HT-29 (cell line): ENCODE measurements around the gene IQGAP1. TPM values are rescaled to one million over a fixed set of nuclear protein-coding genes. Genes with fewer than 3 reads are reported as not detected.

Experiments used
- DNase-seq: peaks from one replicate; pipeline ENCODE4 v3.0.0-alpha.2; 2015; ENCODE audit warnings: low spot score
- total RNA-seq: library from RNA; depleted of rRNA; stranded (reverse); fragments of >200 nt; shearing (Covaris generic); gene quantifications from 2 replicates; pipeline ENCODE4 v1.2.3, GENCODE V29; 2014

Gene IQGAP1
- total RNA-seq, 1 experiment from 2014 or later = 100 TPM

GRCh38 chr15:90441027-90441426 lies 53.0 kb downstream of the IQGAP1 start:
- DNase-seq = no peak

GRCh38 chr15:90442423-90442822 lies 54.4 kb downstream of the IQGAP1 start:
- no peak for DNase-seq

GRCh38 chr15:90449206-90449735 lies 61.2 kb downstream of the IQGAP1 start:
- no peak for DNase-seq

DNA sequence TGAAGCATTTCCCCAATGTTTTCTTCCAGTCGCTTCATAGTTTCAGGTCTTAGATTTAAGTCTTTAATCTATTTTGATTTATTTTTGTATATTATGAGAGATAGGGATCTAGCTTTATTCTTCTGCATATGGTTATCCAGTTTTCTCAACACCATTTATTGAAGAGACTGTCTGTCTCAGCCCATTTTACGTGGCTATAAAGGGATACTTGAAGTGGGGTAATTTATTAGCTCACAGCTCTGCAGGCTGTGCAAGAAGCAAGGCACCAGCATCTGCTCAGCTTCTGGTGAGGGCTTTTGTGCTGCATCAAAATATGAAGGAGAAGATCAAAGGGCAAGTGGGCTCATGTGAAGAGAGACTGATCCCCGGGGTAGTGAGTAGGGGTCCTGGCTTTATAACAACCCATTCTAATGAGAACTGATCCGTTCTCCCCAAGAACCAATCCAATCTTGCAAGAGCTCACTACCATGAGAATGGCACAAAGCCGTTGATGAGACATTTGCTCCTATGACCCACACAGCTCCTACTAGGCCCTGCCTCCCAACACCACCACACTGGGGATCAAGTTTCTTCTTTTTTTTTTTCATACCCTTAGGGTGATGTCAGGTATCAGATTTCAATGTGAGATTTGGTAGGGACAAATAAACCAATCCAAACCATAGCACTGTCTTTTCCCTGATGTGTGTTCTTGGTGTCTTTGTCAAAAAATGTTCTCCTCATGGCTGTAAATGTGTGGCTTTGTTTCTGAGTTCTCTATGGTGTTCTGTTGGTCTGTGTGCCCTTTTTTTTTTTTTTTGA lies 63.2 kb downstream of the IQGAP1 start:
- DNase-seq = no peak

DNA sequence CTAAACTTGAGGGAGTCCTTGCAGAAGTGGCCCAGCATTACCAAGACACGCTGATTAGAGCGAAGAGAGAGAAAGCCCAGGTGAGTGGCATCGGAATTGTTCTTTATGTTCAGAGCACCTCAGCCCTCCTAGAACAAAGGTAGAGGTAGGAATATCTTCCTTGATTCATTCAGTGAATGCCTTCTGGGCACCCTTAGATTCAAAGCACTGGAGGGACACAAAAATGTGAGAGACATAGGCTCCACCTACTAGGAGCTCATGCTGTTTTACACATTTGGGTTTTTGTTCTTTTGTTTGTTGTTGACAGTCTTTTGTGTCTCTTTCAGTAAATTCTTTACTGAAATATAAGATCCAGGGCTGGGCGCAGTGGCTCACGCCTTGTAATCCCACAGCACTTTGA lies 68.2 kb downstream of the IQGAP1 start:
- no peak for DNase-seq

- DNase-seq = no peak
Measured at GRCh38 chr15:90458061-90458460, 70.0 kb downstream of the IQGAP1 start.

GRCh38 chr15:90459368-90459767 lies 71.3 kb downstream of the IQGAP1 start:
- no peak for DNase-seq

- DNase-seq = no peak
Measured at GRCh38 chr15:90460142-90460824, 72.2 kb downstream of the IQGAP1 start.

DNA sequence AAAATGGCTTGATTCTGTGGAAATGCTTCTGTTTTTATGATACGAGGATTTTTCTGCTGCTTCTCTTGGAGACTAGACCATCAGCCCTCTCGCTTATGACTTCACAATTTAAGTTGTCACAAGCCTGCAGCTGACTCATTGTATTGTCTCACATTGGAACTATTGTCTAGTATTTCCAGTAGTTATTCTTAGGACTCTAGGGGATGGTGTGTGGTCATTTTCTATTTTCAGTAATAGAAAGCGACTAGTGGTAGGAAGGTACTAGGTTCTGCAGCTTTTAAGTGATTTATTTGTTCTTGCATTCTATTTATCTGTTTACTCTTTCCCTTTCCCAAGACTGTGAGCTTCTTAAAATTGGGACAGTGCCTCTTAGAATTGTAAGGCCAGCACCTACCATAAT lies 75.3 kb downstream of the IQGAP1 start:
- DNase-seq = no peak

- no peak for DNase-seq
Measured at GRCh38 chr15:90465140-90465929, 77.3 kb downstream of the IQGAP1 start.

- DNase-seq = no peak
Measured at GRCh38 chr15:90465930-90466567, 78.0 kb downstream of the IQGAP1 start.

- no peak for DNase-seq
Measured at GRCh38 chr15:90469723-90470122, 81.7 kb downstream of the IQGAP1 start.

GRCh38 chr15:90470453-90470852 lies 82.4 kb downstream of the IQGAP1 start:
- no peak for DNase-seq

- no peak for DNase-seq
Measured at GRCh38 chr15:90471126-90471525, 83.1 kb downstream of the IQGAP1 start.

DNA sequence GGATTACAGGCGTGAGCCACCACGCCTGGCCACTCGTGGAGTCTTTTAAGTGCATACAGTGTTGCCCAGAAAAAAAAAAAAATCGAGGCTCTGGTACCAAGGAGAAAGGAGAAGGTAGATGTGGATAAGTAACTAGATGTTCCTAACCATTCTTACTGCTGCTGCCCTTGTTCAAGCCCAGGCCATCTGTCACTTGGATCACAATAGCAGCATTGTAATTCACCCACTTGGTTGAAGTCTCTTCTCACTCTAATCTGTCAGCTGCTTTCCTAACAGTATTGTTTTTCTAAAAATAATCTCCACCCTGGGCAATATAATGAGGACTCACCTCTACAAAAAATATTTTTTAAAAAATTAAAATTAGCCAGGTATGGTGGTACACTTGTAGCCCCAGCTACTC lies 83.7 kb downstream of the IQGAP1 start:
- no peak for DNase-seq

DNA sequence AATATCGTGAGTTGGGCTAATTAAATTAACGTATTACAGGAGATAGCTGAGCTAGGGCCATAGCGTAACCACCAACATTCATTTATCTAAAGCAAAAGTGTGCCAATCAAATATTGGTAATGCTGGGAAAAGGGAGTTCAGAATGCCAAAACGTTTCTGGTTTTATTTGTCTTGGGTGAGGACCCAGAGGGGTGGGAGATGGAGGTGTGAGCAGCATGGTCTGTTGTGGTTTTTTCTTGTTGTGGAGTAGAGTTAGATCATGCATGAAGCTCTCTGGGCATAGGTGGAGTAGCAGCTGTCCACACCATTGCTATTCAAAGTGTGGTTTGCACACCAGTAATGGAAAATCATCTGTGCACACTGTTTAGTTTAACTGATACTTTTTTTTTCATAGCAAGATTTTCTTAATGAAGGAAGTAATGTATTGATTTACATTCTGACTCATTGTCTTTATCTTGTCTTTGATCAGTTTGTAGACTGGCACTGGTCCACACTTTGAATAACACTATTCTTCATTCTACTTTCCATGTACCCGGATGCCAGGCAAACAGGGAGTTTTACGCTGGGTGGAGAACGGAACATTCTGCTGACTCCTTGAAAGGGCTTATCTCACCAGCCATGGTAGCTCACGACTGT lies 90.9 kb downstream of the IQGAP1 start:
- DNase-seq = peak; percentile 96

DNA sequence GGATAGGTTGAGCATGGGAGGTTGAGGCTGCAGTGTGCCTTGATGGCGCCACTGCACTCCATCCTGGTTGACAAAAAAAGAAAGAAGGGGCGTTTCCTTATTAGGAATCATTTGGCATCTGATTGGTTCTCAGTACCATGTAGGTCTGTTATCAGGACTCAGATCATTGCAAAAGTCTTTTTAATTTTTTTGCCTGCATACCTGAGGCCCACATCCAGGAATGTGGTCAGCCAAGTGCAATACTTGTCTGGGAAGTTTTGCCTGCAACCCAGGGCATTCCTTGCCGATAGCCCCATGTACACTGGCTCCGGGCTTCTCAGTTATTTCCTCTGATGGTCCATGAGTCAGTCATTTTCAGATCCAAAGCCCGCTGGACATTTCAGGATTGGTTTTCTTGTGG lies 91.6 kb downstream of the IQGAP1 start:
- peak; percentile 83 for DNase-seq

DNA sequence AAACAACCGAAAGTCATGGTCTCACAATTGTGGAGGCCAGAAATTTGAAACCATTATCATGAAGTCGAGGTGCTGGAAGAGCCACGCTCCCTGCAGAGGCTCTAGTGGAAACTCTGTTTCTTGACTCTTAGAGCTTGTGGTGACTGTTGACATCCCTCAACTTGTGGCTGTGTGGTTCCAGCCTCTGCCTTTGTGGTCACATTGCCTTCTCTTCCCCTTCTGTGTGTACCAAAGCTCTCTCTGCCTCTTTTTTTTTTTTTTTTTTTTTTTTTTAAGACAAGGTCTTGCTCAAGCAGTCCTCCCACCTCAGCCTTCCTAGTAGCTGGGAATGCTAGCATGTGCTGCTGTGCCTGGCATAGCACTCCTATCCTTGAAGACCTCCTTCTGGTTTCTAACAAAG lies 93.0 kb downstream of the IQGAP1 start:
- DNase-seq = no peak

DNA sequence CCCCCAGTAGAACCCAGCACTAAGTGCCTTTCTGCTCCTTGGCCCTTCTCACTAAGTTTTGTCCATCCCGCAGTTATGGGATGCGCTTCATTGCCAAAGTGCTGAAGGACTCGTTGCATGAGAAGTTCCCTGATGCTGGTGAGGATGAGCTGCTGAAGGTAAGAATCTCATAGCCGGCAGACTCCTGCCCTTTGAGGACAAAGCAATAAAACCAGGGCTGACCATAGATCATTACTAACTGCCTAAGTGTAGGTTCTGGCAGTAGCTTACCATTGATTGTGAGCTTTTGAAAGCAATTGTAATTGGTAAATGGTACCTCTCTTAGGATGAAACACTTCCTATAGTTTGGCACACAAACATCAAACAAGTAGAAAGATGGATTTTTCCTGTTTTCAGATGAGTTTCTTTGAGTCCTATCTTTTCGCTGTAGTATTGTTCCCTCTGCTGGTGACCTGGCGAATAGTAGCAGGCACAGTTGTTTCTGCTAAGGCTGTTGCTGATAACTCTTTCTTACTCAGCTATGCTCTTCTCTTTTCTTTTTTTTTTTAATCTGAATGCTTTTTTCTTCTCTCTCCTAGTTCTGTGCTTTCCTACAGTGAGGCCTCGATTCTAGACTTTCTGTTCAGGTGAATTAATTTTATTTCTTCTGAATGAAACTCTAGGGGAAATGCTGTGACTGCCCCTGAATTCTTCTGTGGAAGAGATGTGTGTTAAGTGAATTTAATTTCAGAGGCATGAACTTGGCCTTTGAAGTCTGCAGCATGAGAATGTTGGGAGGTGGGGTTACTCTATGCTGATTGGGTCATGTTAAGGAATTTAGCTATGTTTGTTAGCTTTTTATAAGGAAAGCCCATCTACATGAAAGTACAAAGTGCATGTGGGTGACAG lies 94.3 kb downstream of the IQGAP1 start:
- DNase-seq = peak; percentile 79

DNA sequence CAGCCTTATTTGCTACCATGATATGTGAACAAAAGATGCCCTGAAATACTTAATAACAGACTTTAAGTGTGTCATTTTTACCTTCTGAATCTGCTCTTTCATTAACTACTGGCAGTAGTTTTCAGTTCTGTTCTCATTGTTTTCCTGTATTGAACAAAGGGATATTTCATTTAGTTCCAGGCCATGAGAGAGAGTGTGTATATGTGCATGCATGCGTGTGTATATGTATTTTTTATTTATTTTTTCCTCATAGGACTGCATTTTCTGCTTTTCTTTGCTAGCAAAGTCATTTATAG lies 94.9 kb downstream of the IQGAP1 start:
- no peak for DNase-seq
